Keratinocyte (primary cell): Measurements from ENCODE around the gene DLG4. TPM values are rescaled to one million over a fixed set of nuclear protein-coding genes. Genes with fewer than 3 reads are reported as not detected.

Experiments
- DNase-seq: peaks from one replicate; pipeline ENCODE4 v3.0.0-alpha.2; 2011; ENCODE audit warnings: low read depth, missing footprints, low spot score
- FAIRE-seq: peaks from 2 replicates; lab custom pipeline; 2011; peaks lifted over from hg19 to GRCh38; lab: Jason Lieb, UNC
- H2AFZ ChIP-seq: 2 replicates; pipeline ENCODE4 v1.6.0; 2012; ENCODE audit warnings: low read length, control low read depth, inconsistent platforms; ENCODE audit not compliant: control insufficient read depth
- H3K27ac ChIP-seq: 2 replicates; pipeline ENCODE4 v1.5.1; 2011; ENCODE audit warnings: low read length; ENCODE audit not compliant: control insufficient read depth, insufficient read depth
- H3K27me3 ChIP-seq: 3 replicates; pipeline ENCODE4 v1.6.0; 2011; ENCODE audit warnings: low read length; ENCODE audit not compliant: control insufficient read depth, insufficient read depth; ENCODE audit errors: extremely low read depth
- H3K36me3 ChIP-seq, 2 experiments: 2 replicates in 1 of 2; 3 replicates in 1 of 2; pipeline ENCODE4 v1.5.1; 2011; ENCODE audit warnings: low read length in 2 of 2, mild to moderate bottlenecking in 1 of 2; ENCODE audit not compliant: control insufficient read depth in 2 of 2, insufficient read depth in 2 of 2; ENCODE audit errors: extremely low read depth in 1 of 2
- H3K4me1 ChIP-seq: 3 replicates; pipeline ENCODE4 v1.5.1; 2011; ENCODE audit warnings: low read length; ENCODE audit not compliant: control insufficient read depth, insufficient read depth; ENCODE audit errors: extremely low read depth
- H3K4me2 ChIP-seq: 3 replicates; pipeline ENCODE4 v1.6.0; 2011; ENCODE audit warnings: low read depth, low read length; ENCODE audit not compliant: control insufficient read depth, insufficient read depth; ENCODE audit errors: extremely low read depth
- H3K4me3 ChIP-seq, 3 experiments: fragments of 200-600 bp in 1 of 3; sonication (generic) in 1 of 3; 2 replicates in 2 of 3; 3 replicates in 1 of 3; pipeline ENCODE4 v1.5.1; 2011 to 2016; ENCODE audit warnings: low read length in 3 of 3, mild to moderate bottlenecking in 3 of 3, control low read depth in 2 of 3, inconsistent platforms in 1 of 3, low read depth in 1 of 3, mixed read lengths in 1 of 3, mixed run types in 1 of 3, moderate library complexity in 1 of 3; ENCODE audit not compliant: control insufficient read depth in 2 of 3, insufficient read depth in 2 of 3; ENCODE audit errors: extremely low read depth in 1 of 3
- H3K79me2 ChIP-seq: 2 replicates; pipeline ENCODE4 v1.6.0; 2012; ENCODE audit warnings: low read length; ENCODE audit not compliant: control insufficient read depth, insufficient read depth
- H3K9ac ChIP-seq: 3 replicates; pipeline ENCODE4 v1.6.0; 2011; ENCODE audit warnings: low read length; ENCODE audit not compliant: control insufficient read depth, insufficient read depth; ENCODE audit errors: extremely low read depth
- H3K9me1 ChIP-seq: 3 replicates; pipeline ENCODE4 v1.6.0; 2011; ENCODE audit warnings: low read length; ENCODE audit not compliant: control insufficient read depth, insufficient read depth; ENCODE audit errors: extremely low read depth
- H3K9me3 ChIP-seq: 2 replicates; pipeline ENCODE4 v1.5.1; 2012; ENCODE audit warnings: low read depth, low read length; ENCODE audit not compliant: control insufficient read depth
- H4K20me1 ChIP-seq: 3 replicates; pipeline ENCODE4 v1.6.0; 2011; ENCODE audit warnings: low read length; ENCODE audit not compliant: control insufficient read depth, insufficient read depth; ENCODE audit errors: extremely low read depth
- EZH2 ChIP-seq: IDR thresholded peaks from one replicate; pipeline ENCODE4 v1.6.1; 2012; ENCODE audit warnings: inconsistent platforms, mild to moderate bottlenecking, low read length, moderate library complexity
- dilution Hi-C: fragments of 300-500 bp; cut with MboI; formaldehyde crosslinking; loops from one replicate; pipeline ENCODE4 v1.7.0; 2020; ENCODE audit warnings: low sequenced_read_pairs; ENCODE audit not compliant: extremely low pct_ligation_motif_present
- polyA plus RNA-seq, 5 experiments: library from polyadenylated mRNA; depleted of rRNA in 3 of 5; stranded (reverse) in 3 of 5; stranded (forward) in 1 of 5; unstranded in 1 of 5; fragments of >200 nt; gene quantifications; 1 replicate in 1 of 5; 2 replicates in 3 of 5; 3 replicates in 1 of 5; pipeline versions ENCODE4 v1.2.1 to v1.2.3, GENCODE V29; 2011 to 2012; ENCODE audit warnings: missing spikeins in 2 of 5, low read depth in 1 of 5, low replicate concordance in 1 of 5
- TF ChIP-seq, protein P1 (sequence below), 3 experiments: IDR thresholded peaks in 1 of 3; conservative IDR thresholded peaks in 1 of 3; optimal IDR thresholded peaks in 1 of 3; 2 replicates in 2 of 3; 3 replicates in 1 of 3; pipeline versions ENCODE3 to v1.5.1; 2011; ENCODE audit warnings: low read length in 3 of 3, mild to moderate bottlenecking in 3 of 3, moderate library complexity in 2 of 3, control low read depth in 1 of 3, inconsistent platforms in 1 of 3; ENCODE audit not compliant: insufficient read depth in 2 of 3; ENCODE audit errors: extremely low read depth in 1 of 3

The DLG4 gene
- polyA plus RNA-seq, 1 donor (not counting 4 experiments of a cell fraction or from before 2014, with no cell fraction given) = 4.5 TPM

DNA sequence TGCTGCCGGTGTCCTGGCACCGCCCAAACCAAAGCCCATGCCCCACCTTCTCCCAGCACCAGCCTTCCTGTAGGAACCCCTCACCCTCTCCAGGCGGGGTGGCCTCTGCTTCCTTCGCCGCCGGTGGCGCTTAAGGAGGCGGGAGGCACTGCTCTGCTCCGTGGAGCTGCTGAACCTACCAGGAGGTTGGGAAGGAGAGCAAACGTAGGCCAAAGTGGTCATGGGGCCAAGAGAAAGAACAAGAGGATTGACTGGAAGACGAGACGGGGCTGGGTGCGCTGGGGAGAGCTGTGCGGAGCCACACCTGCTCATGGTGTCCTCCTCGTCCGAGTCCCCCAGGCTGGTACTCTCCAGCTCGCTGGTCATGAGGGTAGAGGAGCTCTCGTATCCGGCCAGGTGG, 9.9 kb upstream of the DLG4 start:
- H3K36me3 ChIP-seq = peaks cover 22 to 32% of the 10 kb centered on the region in 2 experiments
- dilution Hi-C loops = no loop called here
- no peak overlapping the region for H3K9ac ChIP-seq
- H3K9me3 ChIP-seq = no peaks in the 10 kb centered on the region
- H3K9me1 ChIP-seq = peaks cover 2% of the 10 kb centered on the region
- H3K27me3 ChIP-seq = no peaks in the 10 kb centered on the region
- DNase-seq = no peak
- no peak overlapping the region for H3K27ac ChIP-seq
- peaks cover 38% of the 10 kb centered on the region for H3K79me2 ChIP-seq
- no peak overlapping the region for H3K4me2 ChIP-seq
- TF ChIP-seq, protein P1, sequence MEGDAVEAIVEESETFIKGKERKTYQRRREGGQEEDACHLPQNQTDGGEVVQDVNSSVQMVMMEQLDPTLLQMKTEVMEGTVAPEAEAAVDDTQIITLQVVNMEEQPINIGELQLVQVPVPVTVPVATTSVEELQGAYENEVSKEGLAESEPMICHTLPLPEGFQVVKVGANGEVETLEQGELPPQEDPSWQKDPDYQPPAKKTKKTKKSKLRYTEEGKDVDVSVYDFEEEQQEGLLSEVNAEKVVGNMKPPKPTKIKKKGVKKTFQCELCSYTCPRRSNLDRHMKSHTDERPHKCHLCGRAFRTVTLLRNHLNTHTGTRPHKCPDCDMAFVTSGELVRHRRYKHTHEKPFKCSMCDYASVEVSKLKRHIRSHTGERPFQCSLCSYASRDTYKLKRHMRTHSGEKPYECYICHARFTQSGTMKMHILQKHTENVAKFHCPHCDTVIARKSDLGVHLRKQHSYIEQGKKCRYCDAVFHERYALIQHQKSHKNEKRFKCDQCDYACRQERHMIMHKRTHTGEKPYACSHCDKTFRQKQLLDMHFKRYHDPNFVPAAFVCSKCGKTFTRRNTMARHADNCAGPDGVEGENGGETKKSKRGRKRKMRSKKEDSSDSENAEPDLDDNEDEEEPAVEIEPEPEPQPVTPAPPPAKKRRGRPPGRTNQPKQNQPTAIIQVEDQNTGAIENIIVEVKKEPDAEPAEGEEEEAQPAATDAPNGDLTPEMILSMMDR (optimal IDR thresholded peaks at IDR 0.05 in 1 of 3, IDR thresholded peaks at IDR 0.05 in 1 of 3, conservative IDR thresholded peaks at IDR 0.05 in 1 of 3; ENCODE audit: extremely low read depth in 1 of 3, insufficient read depth in 2 of 3, low read length in 3 of 3) = no peak
- no peak for TF ChIP-seq EZH2
- H4K20me1 ChIP-seq = peaks cover 3% of the 10 kb centered on the region
- H3K4me3 ChIP-seq = no peak overlapping the region
- FAIRE-seq = no peak
- H2AFZ ChIP-seq = no peak overlapping the region
- H3K4me1 ChIP-seq = peaks cover 29% of the 10 kb centered on the region

DNA sequence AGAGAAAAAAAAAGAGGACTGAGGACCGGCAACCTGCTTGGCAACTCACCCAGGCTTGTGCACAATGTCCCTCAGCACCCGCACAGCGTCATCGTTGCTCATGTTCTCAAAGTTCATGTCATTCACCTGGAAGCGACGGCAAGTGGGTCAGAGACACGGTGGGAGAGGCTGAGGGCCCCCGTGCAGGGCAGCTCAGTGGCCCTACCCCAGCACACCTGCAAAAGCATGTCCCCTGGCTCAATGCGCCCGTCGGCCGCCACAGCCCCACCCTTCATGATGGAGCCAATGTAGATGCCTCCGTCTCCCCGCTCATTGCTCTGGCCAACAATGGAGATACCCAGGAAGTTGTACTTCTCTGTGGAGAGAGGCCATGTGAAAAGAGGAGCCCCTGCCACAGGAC, 9.3 kb upstream of the DLG4 start:
- TF ChIP-seq, protein P1 (optimal IDR thresholded peaks at IDR 0.05 in 1 of 3, IDR thresholded peaks at IDR 0.05 in 1 of 3, conservative IDR thresholded peaks at IDR 0.05 in 1 of 3; ENCODE audit: extremely low read depth in 1 of 3, insufficient read depth in 2 of 3, low read length in 3 of 3) = no peak
- TF ChIP-seq EZH2 = no peak
- Histone ChIP-seq H3K4me3 (no peak overlapping the region), H3K9me1 (peaks cover 2% of the 10 kb centered on the region), H3K4me1 (peaks cover 28% of the 10 kb centered on the region), H3K4me2 (no peak overlapping the region), H3K79me2 (peaks cover 37% of the 10 kb centered on the region), H4K20me1 (peaks cover 3% of the 10 kb centered on the region), H3K27ac (peak overlapping the region; percentile 57), H2AFZ (no peak overlapping the region), H3K27me3 (no peaks in the 10 kb centered on the region), H3K9ac (peak overlapping the region; percentile 14), H3K9me3 (no peaks in the 10 kb centered on the region), H3K36me3 (peaks cover 25 to 37% of the 10 kb centered on the region in 2 experiments)
- dilution Hi-C loops = no loop called here
- FAIRE-seq (no peak), DNase-seq (no peak)
